ENCODE measurements around the gene COBL.

GRCh38 chr7:51228386-51228958 is 88.1 kb downstream of the COBL start:
- no peak for TF ChIP-seq CTCF (IDR thresholded peaks at IDR 0.05)
- TF ChIP-seq POLR2A (IDR thresholded peaks at IDR 0.05), result no peak

Data from uterus (tissue), 2 donors.